ENCODE measurements around the gene RNF149.

The RNF149 gene

DNA sequence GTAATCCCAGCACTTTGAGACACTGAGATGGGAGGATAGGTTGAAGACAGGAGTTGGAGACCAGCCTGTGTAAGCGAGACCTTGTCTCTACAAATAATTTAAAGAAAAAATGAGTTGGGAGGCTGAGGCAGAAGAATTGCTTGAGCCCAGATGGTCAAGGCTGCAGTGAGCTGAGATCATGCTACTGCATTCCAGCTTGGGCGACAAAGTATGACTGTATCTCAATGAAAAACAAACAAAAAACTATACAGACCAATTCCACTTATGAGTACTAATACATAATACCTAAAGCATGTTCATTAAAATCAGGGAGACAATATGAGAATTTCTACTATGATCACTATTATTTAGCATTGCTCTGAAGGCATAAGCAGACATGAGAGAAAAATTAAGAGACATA is 12.6 kb downstream of the RNF149 start:
- DNase-seq (ENCODE audit: low read depth, low spot score): no peak

GRCh38 chr2:101294861-101295260 is 13.6 kb downstream of the RNF149 start:
- DNase-seq (ENCODE audit: low read depth, low spot score): no peak

GRCh38 chr2:101293544-101293943 is 15.0 kb downstream of the RNF149 start:
- no peak for DNase-seq (ENCODE audit: low read depth, low spot score)

- no peak for DNase-seq (ENCODE audit: low read depth, low spot score)
Observed at GRCh38 chr2:101291973-101292372, 16.5 kb downstream of the RNF149 start.

DNA sequence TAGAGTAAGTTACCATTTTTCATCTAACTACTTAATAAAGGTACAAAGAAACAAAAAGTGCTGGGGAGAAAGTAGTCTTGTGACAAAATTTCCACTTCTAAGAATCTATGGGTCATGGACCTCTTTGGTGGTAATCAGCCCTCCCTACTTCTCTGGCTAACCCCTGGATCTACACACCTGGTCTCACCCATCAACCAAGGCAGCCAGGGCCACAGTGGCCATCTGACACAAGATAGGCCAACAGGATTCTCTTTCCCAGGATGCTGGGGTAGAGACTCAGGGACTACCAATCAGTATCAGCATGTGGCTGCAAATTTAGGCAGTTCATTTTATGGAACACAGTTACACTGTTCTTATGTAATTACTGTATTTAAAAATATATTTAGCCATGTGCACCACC is 17.8 kb downstream of the RNF149 start:
- no peak for DNase-seq (ENCODE audit: low read depth, low spot score)

GRCh38 chr2:101287303-101287702 is 21.2 kb downstream of the RNF149 start:
- DNase-seq (ENCODE audit: low read depth, low spot score): no peak

DNA sequence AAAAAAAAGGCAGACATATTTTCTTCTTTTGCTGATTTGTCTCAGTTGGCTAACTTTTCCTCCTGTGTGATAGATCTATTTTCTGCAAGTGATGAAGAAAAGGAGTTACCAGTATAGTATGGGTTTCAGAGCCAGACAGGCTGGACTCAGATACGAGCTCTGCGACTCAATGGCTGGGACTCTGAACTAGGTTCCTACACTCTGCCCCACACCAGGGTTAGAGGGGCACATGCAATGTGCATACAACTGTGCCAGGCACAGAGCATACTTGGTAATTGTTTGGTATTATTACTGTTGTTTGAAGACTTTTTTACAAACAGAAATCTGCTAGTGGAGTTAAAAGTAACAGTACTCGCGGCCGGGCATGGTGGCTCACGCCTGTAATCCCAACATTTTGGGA is 21.8 kb downstream of the RNF149 start:
- no peak for DNase-seq (ENCODE audit: low read depth, low spot score)

DNA sequence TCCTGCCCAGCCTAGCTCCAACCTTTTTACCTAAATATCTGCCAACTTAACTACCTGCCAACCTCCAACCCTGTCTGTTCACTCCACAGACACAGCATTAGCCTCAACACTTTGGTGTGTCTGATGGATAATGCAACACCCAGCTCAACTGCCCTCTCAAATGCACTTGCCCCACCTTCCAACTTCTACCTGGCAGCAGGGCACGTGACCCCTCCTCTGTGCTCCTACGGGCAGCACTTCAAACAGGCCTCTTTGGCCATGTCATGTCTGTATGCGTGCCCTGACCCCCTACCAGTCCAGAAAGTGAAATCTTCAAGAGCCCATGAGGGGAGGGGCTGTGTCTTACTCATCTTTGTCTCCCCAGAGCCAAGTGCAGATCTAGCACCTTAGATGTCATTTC is 25.5 kb downstream of the RNF149 start:
- DNase-seq (ENCODE audit: low read depth, low spot score): no peak

- no peak for DNase-seq (ENCODE audit: low read depth, low spot score)
Observed at GRCh38 chr2:101281482-101281881, 27.0 kb downstream of the RNF149 start.

DNA sequence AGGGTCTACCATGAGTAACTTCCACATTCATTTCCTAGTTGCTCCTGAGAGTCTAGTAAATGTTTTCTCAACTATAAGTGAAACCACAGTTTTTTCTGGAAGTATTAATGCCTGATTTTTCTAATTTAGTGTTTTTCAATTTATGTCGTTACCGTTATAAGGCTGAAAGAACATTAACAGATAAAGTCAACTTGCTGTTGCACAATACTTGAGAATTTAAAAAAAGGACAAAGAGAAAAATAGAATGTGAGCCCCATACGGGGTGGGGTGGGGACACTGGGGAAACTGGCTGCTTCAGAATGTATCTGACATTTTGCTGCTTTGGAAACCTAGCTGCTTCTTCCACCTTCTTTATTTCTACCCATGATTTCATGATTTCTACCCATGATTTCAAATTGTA is 29.6 kb downstream of the RNF149 start:
- no peak for DNase-seq (ENCODE audit: low read depth, low spot score)

GRCh38 chr2:101277111-101277510 is 31.4 kb downstream of the RNF149 start:
- no peak for DNase-seq (ENCODE audit: low read depth, low spot score)

- no peak for DNase-seq (ENCODE audit: low read depth, low spot score)
Observed at GRCh38 chr2:101274142-101274541, 34.4 kb downstream of the RNF149 start.

DNA sequence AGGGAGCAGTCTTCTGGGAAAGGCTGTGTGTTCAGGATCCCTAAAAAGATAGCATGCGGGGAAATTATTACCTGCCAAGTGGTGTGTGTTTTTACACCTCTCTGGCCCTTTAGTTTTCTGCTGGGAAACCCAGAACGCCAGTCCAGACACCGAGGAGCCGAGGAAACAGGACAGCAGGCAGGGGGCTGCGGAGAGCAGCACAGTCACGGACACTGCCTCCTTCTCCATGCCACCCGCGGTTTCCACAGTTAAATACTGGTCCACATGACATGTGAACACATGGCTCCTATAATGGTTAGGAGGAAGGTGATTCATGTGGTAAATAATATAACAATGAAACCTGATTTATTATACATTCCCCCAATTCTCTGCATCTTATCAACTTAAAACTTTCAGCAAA is 35.4 kb downstream of the RNF149 start:
- DNase-seq (ENCODE audit: low read depth, low spot score): no peak

- no peak for DNase-seq (ENCODE audit: low read depth, low spot score)
Observed at GRCh38 chr2:101272045-101272784, 36.3 kb downstream of the RNF149 start.

DNA sequence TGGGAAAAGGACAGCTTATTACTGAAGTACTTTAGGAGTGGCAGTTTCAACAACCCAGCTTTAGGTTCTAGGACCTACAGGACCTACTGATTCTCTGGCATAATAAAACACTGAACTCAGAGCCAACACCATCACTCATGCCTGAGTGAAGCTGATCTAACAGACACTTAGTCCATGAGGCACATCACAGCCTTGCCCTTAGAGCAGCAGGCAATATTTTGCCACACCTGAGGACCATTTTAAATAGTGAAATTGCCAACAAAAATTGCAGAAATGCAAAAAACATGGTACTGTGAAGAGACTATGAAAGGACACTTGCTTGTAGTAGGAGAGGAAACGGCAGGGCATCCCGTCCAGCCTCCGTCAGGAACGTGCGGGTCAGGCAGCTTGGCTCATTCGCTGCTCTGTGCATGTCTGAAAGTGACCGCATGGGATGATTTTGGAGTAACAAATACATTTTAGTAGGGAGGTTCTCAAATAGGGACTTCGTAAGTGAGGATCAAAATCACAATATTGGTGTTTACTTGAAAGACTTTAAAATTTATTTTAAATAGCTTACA is 37.7 kb downstream of the RNF149 start:
- no peak for DNase-seq (ENCODE audit: low read depth, low spot score)

DNA sequence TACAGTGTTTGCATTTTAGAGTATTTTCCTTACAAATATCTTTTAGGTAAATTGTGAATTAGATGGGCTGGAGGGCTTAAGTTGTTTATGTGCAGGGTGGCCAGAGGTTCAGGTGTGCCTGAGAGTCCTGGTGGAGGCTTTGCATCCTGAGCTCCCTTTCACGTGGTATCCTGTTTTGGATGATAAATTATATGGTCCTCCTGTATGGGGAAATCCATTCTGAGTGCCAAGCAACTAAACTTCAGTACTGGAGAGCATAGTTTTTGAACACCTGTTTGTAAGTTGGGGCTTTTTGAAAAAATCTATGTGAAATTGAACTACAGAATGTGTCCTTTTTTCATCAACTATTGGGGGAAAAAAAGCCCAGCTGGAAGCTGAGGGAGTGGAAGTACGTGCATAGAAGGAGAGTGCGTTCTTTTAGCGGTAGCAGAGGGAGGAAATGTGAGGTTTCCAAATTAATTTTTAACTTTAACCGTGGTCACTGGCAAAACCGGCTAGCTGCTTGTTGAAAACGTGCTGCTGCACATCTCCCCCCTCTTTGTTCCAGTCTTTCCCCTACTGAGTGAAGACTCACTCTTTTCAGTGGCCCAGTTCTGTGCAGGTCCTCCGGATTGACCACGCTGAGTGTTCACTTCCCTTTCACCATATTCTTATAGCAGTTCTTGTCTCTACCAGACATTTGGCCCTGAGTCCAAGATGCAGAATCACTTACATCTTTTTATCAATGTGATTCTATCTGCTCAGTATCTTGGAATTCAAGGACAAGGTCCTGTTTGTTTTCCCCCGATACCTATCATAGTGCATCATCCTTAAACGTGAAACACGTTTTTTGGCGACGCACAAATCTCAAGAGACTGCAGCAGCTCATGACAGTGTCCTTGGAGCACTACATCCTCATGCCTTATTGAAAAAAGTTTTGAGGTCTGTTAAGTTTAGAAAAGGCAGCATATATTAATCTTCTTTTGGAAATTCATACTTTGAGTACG is 40.5 kb downstream of the RNF149 start:
- DNase-seq (ENCODE audit: low read depth, low spot score): no peak

DNA sequence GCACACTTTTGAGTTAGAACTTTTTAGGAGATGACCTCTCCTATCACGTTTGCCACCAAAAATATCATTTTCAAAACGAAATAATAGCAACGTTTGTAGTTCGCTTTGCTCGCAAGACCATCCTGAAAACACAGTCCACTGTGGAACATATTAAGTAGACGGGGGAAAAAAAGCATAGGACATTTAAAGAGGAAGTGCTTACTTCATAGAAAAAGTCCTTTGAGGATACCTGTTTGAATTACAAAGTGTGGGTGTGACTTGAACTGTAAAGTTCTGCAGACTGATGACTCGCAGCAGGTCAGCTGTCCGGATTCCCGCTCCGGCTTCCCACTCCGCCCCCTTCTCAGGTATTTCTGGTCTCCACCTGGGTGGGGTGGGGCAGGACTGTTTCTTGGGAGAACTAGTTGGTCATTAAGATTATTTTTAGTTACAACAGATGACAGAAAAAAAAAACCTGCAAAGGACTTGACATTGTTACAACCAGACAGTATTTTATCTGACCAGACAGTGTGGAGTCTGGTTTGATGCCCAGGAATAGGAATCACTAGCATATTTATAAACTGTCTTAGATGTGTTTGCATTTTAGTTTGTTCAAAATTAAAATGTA is 42.5 kb downstream of the RNF149 start:
- DNase-seq (ENCODE audit: low read depth, low spot score): no peak

DNA sequence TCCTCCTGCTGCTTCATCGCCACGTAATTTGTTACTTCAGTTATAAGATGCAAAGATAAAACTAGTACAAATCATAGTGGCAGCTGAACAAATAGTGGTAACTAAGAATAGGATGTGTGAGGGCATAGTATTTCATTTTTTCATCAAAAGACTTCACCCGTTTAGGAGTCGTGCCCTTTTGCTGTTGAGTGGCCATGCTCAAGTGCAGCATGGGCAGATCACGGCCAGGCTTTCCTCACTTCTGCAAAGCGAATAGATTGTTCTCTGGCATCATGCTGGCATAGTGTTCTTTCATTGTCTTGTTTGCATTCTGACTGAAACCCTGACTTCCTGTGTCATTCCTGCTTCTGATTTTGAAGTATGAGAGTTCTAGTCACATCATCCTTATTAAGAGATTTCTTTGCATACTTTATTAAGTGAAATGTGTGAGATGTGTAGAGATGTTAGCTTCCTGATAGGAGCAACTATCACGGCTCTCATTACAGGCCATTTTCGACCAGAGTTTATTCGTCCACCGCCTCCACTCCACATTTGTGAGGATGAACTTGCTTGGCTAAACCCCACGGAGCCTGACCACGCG is 44.1 kb downstream of the RNF149 start:
- no peak for DNase-seq (ENCODE audit: low read depth, low spot score)

DNA sequence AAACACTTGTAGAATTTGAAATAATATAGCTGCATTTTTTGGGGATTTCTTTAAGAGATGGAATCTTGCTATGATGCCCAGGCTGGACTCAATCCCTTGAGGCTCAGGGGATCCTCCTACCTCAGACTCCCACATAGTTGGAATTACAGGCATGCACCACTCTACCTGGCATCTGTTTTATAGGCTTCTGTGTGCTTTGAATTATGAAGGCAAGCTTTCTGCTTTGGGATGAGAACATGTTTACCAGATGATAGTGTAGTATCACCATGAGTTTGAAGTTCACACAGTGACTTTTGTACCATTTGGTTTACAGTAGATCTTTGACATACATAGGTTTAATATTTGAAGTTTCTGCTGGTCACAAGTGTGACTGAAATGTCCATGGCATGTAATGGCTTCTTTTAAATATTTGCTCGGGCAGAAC is 45.1 kb downstream of the RNF149 start:
- no peak for DNase-seq (ENCODE audit: low read depth, low spot score)

- no peak for DNase-seq (ENCODE audit: low read depth, low spot score)
Observed at GRCh38 chr2:101262142-101262541, 46.4 kb downstream of the RNF149 start.

GRCh38 chr2:101258804-101259203 is 49.7 kb downstream of the RNF149 start:
- no peak for DNase-seq (ENCODE audit: low read depth, low spot score)

DNA sequence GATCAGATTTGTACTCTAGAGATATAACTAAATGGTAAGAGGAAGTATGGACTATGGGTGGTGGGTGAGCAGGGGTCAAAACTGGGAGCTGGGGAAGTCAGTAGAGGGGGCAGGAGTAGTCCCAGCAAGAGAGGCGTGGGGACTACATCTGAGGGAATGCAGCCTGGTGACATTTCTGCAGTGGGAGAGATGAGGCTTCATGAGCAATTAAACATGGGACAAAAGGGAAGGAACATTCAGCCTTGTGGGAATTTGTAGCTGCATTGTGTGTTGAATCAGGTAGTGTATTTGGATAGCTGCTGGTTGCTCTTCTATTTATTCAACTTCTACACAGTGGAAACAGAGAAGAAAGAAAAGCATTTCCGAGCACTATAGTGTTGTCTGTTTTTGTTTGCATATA is 52.2 kb downstream of the RNF149 start:
- DNase-seq (ENCODE audit: low read depth, low spot score): no peak

All from brain pericyte (primary cell).